HG02973 (cell line): ENCODE measurements around the gene MACROD2.

Experiments
- ATAC-seq: cut with Tn5 transposase; IDR thresholded peaks from one replicate; pipeline ENCODE4 v1.9.1; 2021; ENCODE audit warnings: moderate library complexity; ENCODE audit not compliant: unreplicated experiment

Gene MACROD2

DNA sequence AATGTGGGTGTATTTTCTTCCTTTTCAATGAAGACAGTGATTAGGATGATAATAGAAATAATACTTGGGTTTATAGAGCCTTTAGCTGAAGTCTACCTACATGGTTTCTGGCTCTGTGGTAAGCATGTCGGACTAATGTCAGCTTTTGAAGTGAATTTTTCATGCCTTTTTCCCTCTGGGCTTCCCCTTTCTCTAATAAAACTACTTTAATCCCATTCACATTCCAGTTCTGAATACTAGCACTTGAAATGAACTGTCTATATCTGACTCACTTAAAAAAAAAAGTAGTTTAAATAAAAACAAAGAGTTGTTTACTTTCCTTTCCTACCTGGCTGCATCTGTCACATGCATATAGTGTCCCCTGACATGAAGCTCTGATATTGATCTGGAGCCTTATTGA, 888.0 kb downstream of the MACROD2 start:
- ATAC-seq: no peak

DNA sequence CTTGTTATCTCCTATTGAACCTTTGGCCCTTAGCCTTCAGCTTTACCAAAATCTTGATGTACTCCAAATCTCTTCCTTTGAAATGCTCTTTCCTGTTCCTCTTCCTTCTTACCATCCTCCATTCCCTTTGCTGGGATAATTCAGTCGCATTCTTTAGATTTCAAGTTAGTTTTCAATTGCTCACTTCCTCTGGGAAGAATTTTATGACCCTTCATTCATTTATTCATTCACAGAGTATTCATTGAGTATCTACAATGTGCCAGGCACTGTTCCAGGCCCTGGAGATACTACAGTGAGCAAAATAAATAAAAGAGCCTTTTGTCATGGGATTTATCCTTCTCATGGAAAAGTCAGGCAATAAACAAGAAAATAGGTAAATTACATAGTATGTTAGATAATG, 890.3 kb downstream of the MACROD2 start:
- no peak for ATAC-seq

DNA sequence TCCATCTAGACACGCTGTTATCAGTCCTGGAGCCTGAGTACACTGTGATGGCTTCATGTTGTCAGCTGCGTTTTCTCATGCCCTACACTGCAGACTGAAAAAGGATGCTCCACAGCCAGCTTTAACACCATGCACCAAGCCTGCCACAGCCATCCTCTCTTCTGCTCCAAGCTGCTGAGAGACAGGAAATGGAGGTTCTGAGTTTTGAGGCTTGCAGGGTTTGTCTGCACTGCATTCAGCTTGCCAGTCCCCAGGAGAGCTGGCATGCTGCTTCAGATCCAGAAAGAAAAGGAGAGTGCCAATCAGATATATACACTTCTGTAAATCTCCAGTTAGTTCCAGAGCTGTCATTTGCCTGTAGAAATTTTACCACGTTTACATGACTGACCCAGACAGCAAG, 892.8 kb downstream of the MACROD2 start:
- no peak for ATAC-seq

DNA sequence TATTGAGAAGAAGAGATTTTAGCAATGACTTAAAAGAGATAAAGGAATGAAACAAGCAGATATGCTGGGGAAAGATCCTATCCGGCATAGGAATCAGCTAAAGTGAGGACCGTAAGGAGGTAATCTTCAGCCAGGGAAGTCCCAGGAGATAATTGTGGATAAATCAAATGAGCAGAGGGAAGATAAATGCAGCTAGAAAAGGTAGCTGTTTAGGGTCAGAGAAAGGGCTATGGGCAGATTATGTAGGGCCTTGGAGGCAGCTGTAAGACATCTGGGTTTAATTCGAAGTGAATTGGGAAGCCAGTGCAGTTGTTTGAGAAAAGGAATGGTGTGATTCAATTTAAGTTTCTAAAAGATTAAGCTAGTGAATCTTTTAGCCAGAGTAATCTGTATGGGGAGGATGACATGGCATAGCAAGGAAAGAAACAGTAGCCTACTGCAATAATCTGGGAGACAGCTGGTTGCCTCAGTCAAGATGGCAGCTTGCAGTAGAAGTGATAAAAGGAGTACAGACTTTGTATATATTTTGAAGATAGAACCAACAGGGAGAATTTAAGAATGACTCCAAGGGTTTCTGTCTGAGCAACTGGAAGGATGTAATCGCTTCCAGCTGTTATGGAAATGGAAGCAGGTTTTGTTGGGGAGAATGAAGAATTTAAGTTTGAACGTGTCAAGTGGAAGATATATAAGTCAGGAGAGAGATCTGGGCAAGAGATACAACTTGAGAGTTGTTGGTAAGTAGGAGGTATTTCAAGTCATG, 894.4 kb downstream of the MACROD2 start:
- no peak for ATAC-seq

DNA sequence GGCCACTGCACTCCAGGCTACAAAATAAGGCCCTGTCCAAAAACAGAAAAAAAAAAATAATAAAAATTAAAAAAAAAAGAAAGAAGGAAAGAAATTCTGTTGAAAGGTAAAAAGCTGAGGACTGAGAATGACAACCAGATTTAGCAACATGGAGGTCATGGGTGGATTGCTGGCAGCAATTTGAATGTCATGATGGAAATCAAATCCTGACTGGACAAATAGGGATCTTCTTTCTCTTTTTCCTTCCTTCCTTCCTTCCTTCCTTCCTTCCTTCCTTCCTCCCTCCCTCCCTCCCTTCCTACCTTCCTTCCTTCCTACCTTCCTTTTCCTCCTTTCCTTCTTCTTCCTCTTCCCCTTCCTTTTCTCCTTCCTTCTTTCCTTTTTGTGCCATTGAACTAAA, 895.4 kb downstream of the MACROD2 start:
- no peak for ATAC-seq

DNA sequence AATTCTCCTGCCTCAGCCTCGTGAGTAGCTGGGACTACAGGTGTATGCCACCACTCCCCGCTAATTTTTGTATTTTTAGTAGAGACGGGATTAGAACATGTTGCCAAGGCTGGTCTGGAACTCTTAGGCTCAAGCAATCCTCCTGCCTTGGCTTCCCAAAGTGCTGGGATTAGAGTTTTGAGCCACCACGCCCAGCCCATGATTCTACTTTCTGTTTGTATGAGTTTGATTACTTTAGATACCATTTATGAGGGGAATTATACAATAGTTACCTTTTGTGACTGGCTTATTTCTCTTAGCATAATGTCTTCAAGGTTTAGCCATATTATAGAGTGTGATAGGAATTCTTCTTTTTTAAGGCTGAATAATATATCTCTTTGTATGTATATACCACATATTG, 897.5 kb downstream of the MACROD2 start:
- ATAC-seq: no peak

DNA sequence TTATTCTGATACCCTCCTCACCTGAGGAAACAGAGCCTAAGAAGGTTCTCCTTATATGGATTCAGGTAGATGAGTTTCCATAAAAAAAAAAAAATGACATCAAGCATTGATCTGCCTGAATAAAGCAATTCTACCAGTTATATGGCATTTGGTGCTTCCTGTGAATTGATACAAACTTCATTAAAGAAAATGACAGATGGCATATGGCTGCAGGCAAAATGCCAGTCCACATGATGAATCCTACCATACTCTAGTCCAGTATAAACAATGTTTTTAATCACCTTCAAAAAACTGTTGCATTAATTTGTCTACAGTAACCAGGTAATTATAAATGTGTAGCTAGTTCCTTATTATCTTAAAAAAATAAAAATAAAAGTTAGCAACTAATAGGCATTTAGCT, 901.3 kb downstream of the MACROD2 start:
- ATAC-seq: no peak

DNA sequence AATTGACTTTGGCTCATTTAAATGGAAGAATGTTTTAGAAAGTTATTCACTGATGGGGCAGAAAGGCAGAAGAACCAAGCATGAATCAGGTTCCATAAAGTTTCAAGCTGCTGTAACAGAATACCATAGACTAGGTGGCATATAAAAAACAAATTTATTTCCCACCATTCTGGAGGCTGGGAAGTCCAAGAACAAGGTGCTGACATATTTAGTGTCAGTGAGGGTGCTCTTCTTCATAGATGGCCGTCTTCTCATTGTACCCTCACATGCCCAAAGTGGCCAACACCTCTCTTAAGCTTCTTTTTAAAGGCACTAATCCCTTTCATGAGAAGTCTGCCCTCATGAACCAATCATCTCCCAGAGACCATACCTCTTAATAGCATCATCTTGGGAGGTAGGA, 902.3 kb downstream of the MACROD2 start:
- no peak for ATAC-seq

DNA sequence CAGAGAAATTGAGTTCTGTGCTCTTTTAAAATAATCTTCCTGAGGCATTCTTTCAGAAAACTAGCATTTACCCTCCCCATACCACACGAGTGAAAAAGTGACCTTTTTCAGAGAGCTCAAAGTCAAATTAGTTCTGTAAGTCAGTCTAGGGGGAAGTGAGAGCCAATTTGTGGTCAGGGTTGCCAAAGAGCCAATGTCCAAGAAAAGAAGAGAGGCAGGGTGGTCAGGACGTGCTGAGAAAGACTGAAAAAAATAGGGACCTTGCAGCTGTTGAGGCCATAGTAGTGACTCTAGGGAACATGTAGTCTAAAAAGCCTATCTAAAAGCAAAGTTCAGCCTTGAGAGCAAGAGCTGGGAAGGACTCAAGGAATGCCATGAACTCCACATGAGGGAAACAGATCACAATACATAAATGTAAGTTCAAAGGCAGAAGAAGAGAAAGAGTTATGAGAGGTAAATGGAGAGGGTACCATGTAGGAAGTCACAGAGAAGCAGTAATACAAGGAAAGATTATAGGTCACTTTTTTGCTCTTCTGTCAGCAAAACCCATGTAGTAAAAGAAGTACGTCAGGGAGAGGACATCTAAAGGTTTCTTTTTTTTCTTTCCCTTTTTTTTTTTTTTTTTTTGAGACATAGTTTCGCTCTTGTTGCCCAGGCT, 907.2 kb downstream of the MACROD2 start:
- ATAC-seq: peak; percentile 85

DNA sequence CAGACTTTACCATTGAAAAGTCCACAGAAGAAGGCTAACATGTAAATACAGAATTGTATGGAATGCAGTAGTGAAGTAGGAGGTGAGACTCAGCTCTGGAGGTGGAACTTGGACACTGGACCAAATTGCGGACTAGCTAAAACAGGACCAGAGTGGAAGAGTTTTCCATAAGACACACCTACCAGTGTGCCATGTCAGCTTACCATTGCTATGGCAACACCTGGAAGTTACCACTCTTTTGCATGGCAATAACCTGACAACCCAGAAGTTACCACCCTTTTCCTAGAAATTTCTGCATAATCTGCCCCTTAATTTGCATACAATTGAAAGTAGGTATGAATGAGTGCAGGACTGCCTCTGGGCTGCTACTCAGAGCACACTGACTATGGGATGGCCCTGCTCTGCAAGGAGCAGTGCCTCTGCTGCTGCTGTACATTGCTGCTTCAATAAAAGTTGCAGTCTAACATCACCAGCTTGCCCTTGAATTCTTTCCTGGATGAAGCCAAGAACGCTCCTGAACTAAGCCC, 911.7 kb downstream of the MACROD2 start:
- no peak for ATAC-seq

DNA sequence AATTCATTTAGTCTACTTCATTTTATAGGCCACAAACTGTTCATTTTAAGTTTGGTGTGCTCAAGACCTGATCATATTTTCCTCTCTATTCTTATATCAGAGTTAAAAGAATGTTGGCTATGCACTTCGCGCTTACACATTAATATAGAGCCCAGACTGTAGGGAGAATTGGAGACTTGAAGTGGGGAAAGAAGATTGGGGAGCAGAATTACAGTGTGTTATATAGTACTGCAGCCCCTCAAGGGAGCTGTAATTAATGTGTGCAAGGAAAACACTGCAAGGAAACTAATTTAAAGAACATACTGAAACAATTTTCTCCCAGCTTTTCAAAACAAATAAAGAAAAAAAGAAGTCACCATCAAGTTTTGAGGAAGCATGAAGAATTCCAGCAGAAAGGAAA, 914.8 kb downstream of the MACROD2 start:
- no peak for ATAC-seq

DNA sequence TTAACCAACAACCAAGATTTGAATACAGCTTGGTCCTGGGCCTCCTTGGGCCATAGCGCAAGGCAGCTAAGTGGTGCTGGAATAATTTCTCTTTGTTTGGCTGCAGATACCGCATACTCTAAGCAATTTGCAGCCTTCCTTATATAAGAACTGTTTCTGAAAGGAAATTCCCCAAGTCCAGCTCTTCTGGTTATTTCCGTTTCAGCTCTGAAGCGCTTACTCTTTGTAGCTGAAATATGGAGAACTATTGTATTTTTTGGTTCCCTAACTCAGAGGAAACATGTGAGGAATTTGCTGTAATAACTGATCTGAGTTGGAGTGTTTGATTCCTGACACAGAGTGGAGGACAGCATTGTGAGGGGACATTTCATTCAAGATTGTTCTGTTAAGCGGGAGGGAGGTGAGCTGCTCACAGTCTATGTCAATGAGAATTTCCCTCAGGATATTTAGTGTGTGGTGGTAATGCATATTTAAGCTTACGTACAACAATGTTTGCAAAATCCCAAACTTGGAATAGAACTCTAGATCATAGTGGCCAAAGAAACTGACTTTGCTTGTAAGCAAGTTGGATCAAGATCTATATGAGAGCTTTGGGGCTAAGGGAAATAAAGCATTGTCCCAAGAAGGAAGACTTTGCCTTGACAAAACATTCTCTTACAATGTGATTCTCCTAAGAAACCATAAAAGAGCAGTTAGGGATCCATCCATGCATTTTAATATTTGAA, 918.7 kb downstream of the MACROD2 start:
- no peak for ATAC-seq

DNA sequence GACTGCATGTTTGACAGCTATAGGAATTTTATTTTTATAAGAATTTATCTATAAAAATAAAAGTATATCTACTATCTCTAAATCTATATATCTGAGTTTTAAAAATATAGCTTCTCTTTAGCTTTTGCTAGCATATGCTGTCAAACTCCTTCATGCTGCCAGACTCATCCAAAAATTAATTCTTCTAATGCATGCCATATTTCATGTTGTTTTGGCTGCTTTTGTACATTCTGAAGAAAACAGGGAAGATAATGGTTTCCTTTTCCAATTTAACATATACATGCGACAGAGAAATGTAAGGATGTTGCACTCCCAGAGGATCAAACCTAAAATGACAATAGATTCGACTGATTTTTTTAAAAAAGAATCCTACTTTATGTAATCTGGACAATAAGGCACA, 919.3 kb downstream of the MACROD2 start:
- ATAC-seq: no peak

DNA sequence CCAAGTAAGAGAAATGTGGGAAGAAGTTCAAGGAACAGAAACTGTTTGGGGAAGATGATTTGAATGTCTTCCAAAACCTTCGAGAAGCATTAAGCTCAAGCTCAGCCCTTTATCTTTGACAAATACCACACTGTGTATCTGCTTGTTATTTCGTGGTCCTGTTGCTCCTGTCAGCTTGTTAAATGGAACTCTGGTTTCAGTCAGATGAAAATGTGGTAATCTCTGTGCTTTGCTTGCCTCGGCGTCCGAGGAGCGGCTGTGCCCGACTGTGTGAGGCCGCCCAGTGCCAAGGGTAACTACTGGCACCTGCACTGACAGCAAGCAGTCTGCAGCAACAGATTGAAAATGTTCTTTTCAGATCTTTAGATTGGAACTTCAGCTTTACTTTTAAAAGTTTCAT, 920.0 kb downstream of the MACROD2 start:
- no peak for ATAC-seq

DNA sequence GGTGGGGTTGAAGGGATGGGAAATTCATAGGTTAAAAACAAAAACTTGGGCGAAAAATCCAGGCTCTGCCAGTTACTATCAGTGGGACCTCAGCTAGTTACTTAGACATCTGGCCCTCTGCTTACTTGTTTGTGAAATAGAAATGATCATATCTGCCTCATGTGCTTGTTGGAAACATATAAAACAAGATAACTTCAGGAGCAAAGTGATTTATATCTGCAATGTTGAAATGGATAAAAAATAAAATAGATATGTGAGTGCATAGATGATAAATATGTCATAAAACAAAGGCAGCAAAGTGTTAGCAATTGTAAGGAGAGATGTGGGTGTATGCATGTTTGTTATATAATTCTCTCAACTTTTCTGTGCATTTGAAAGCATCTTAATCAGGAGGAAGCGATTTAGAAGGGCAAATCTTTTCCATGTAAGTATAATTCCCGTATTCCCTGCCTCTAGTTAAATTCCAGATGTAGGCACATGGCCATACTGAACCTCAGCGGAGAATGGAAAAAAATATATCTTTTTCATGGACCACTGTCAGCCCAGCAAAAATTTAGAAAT, 921.1 kb downstream of the MACROD2 start:
- ATAC-seq: no peak

DNA sequence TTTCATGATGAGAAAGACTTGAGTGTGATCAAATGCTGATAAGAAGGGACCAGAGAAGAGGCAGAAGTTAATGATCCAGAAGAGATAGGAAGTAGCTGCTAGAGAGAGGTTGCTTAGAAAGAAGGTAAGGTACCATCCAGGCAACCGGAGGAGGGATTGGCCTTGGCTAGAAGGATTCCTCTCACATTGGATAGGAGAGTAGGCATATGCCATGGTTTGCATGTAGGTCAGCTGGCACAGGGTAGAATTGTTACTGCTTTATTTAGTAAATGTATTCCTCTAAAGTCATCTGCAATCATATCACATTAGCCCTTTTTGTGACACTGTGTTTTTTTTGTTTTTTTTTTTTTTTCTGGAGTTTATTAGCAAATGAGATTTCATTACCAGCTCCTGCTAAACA, 923.0 kb downstream of the MACROD2 start:
- ATAC-seq: no peak

DNA sequence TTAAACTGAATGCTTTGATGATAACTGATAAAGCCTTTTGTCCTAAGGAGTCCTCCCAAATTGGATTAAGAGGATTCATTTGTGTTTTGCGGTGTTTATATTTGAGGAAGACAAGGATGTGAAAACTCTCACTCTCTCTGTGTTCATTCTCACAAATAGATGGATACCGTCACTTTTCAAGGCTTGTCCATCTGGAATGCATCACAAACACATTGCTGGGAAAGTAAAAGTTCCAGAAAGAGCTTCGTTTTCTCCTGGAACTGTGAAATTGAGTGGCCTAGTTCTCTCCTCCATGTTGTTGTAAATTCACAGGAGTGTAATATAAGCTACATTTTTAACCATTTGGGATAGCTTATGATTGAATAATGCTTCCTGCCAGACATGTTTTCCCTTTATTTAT, 923.7 kb downstream of the MACROD2 start:
- ATAC-seq: no peak

DNA sequence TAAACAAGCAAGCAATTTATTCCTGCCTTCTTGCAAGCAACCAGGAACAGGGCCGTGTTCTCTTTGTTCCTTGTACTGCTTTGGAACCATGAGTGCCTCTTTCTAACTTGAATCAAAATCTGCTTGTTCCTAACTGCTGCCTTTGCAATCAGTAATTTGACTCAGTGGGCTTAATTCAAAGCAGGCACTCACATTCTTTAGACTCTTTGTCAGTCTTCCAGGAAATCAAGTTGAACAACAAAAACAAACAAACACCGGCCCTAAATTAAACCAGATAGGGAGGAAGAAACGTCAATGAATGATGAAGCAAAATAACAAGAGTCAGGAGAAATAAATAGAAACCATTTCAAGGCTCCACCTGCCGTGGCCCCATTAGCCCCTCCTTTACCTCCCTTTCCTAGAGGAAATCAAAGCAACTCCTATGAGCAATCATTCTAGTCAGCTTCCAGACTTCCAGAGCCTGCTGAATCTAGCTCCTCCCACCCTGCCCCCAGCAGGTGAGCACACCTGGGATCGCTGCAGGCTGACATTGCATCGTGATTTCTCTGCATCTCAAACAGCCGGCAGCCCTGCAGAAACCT, 924.3 kb downstream of the MACROD2 start:
- ATAC-seq: no peak

DNA sequence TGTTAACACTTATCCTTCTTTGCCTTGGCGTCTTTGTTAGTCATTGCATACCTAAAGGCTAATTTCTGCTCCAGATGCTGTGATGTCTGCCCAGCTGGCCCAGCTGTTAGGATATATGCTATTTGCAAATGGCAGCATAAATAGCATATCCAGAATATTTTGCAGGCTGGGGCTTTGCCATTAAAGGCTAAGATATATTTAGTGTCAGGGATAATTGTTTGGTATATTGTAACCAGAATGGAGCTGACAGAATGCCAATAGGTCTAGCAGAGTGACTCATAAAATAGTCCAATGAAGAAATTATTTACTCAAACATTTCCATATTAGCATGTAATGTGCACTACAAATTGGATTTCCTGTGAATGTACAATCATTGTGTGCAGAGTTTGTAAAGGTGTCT, 926.2 kb downstream of the MACROD2 start:
- no peak for ATAC-seq

DNA sequence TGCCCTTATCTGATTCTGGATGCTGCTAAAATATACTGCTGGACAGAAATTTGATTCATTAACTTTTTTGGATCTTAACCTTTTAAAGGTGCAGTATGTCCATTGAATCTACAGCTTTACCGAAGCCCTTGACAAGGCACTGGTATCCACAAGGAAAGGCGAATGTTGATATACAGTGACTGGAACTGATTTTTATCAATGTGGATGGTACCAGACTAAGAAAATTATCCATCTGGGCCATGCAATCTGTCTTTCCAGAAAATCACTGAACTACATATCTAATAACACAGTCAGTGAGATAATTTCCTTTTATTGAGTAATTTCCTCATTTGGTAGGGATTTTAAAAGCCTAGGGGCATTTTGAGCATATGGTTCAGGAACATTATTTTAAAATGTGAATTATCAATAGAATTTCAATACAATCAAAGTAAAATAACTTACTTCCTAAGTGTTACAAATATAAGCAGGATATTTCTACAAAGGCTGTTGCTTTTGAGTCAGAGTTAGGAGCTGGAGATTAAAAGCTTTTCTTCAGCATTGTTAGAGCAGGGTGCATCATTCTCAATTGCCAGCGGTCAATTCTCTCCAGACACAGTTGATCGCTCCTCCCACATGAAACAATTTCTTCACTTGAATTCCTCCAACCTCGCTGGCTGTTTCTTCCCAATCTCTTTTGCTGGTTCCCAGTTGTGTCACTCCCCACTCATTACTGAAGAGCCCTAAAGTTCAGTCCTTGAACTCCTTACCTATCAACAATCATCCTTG, 927.4 kb downstream of the MACROD2 start:
- no peak for ATAC-seq
